ENCODE data around the gene APOBEC3G. TPM values are rescaled to one million over a fixed set of nuclear protein-coding genes. Genes with fewer than 3 reads are reported as not detected.

Gene APOBEC3G
- polyA plus RNA-seq, 4 donors: 1.3 to 8.0 (median 5.9) TPM

DNA sequence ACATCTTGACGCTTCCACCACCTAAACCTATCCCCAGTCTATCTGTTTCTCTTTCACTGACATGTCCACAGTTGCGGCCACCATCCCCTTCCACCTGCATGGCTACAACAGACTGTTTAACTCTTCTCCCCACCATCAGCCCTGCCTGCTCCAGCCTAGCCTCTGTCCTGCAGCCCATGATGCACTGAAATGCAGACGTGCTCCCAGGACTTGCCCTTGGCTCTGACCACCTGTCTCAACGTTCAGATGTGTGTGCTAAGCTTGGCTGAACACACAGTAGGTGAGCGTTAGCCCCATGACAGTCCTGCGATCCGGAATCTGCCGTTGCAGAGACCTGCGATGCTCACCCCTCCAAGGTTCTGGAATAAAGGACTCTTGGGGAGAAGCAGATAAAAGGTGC is 52.7 kb downstream of the APOBEC3G start:
- DNase-seq: no peak

DNA sequence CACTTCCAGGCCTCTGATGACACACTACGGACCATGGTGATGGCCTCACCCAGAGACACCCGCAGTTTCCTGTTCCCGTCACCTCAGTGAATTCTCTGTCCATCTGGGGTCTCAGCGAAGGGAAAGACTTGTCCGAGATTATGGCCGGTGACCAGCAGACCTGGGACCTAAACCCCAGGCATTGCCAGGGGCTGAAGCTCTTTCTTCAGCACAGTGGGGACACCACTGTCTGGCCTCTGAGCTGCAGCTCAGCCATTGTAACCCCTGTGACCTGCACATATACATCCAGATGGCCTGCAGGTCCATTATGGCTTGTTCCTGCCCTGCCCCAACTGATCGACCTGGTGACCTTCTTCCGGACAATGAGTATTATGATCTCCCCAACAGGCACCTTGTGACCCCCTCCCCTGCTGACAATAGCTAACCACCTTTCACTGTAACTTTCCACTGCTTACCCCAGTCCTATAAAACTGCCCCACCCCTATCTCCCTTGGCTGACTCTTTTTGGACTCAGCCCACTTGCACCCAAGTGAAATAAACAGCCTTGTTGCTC is 53.2 kb downstream of the APOBEC3G start:
- no peaks in the 10 kb centered on the region for H3K27me3 ChIP-seq (ENCODE audit: control insufficient read depth in 3 of 3, insufficient read depth in 3 of 3, low read length in 3 of 3)
- FAIRE-seq: no peak
- H3K4me1 ChIP-seq (ENCODE audit: control insufficient read depth in 3 of 3, insufficient read depth in 2 of 3, low read depth in 1 of 3, low read length in 2 of 3): peaks cover 0 to 25% (median 4%) of the 10 kb centered on the region in 3 donors
- H3K36me3 ChIP-seq (ENCODE audit: control insufficient read depth in 3 of 3, insufficient read depth in 2 of 3, low read depth in 1 of 3, low read length in 3 of 3): peaks cover 0 to 37% (median 0%) of the 10 kb centered on the region in 3 donors
- H3K9me3 ChIP-seq (ENCODE audit: control insufficient read depth in 2 of 2, insufficient read depth in 1 of 2, low read depth in 1 of 2, low read length in 1 of 2): peaks cover 0 to 7% of the 10 kb centered on the region in 2 donors
- 88 to 93% (median 92%) methylated on average over 8 of the region's 8 CpGs for WGBS, 3 donors
- no peak overlapping the region for H3K27ac ChIP-seq (ENCODE audit: low read depth in 1 of 3, low read length in 2 of 3)
- no peak for DNase-seq
- no peak overlapping the region for H3K4me3 ChIP-seq (ENCODE audit: low read depth in 1 of 3, low read length in 3 of 3)

More for the DNA sequence above, 52.7 kb downstream of the APOBEC3G start:
- Histone ChIP-seq H3K27ac (ENCODE audit: low read depth in 1 of 3, low read length in 2 of 3) (peak overlapping the region in 1 of 3 donors; percentile 2), H3K27me3 (ENCODE audit: control insufficient read depth in 3 of 3, insufficient read depth in 3 of 3, low read length in 3 of 3) (no peaks in the 10 kb centered on the region), H3K36me3 (ENCODE audit: control insufficient read depth in 3 of 3, insufficient read depth in 2 of 3, low read depth in 1 of 3, low read length in 3 of 3) (peaks cover 0 to 37% (median 0%) of the 10 kb centered on the region in 3 donors), H3K4me1 (ENCODE audit: control insufficient read depth in 3 of 3, insufficient read depth in 2 of 3, low read depth in 1 of 3, low read length in 2 of 3) (peaks cover 0 to 25% (median 4%) of the 10 kb centered on the region in 3 donors), H3K9me3 (ENCODE audit: control insufficient read depth in 2 of 2, insufficient read depth in 1 of 2, low read depth in 1 of 2, low read length in 1 of 2) (peaks cover 0 to 7% of the 10 kb centered on the region in 2 donors), H3K4me3 (ENCODE audit: low read depth in 1 of 3, low read length in 3 of 3) (no peak overlapping the region)
- FAIRE-seq: no peak
- WGBS, 3 donors: 91 to 96% (median 93%) methylated on average over 9 of the region's 9 CpGs

DNA sequence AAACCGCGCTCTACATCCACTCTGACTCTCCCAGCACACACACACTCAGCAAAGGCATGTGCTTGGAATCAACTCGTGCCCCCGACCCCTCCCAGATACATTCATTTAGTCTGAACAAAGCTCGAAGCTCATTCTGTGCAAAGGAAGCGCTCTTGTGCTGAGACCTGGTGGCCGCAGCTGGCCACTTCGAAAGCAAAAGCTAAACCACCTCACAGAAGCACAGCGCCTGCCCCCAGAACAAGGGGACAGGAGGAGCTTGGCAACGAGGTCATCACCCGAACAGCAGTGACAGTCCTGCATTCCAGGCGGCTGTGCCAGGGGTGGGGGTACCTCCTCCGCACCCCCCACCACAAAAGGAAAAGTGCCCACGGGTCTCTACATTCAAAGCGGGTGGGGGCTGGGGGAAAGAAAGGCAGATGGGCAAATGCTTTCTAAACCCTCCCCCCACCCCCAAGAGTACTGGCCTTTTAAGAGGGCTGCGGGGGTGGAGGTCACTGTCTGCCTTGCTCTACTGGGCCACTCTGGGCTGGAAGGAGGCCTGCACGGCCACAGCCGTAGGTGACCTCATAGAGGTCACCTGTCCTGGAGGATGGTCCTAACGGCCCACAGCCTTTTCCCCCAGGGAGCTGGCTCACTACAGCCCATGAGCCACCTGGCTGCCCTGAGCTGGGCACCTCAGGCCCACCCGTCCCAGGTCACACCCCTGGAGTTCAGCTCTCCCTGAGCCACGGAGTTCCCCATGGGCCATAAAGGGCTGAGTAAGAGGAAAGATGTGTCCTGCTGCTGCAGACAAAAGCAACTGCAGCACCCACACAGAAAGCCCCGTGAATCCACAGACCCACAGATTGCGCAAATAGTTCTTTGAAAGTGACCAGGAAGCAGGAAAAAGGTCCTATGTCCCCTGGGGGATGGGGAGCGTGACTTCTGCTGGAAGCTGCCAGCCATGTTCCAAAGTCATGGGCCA is 54.1 kb downstream of the APOBEC3G start:
- WGBS, 3 donors: 54 to 77% (median 66%) methylated on average over 24 of the region's 24 CpGs
- Histone ChIP-seq H3K36me3 (ENCODE audit: control insufficient read depth in 3 of 3, insufficient read depth in 2 of 3, low read depth in 1 of 3, low read length in 3 of 3) (peaks cover 0 to 37% (median 0%) of the 10 kb centered on the region in 3 donors), H3K4me3 (ENCODE audit: low read depth in 1 of 3, low read length in 3 of 3) (no peak overlapping the region), H3K9me3 (ENCODE audit: control insufficient read depth in 2 of 2, insufficient read depth in 1 of 2, low read depth in 1 of 2, low read length in 1 of 2) (peaks cover 0 to 7% of the 10 kb centered on the region in 2 donors), H3K27ac (ENCODE audit: low read depth in 1 of 3, low read length in 2 of 3) (peak overlapping the region in 1 of 3 donors; percentile 35), H3K27me3 (ENCODE audit: control insufficient read depth in 3 of 3, insufficient read depth in 3 of 3, low read length in 3 of 3) (no peaks in the 10 kb centered on the region), H3K4me1 (ENCODE audit: control insufficient read depth in 3 of 3, insufficient read depth in 2 of 3, low read depth in 1 of 3, low read length in 2 of 3) (peaks cover 0 to 25% (median 4%) of the 10 kb centered on the region in 3 donors)
- FAIRE-seq (no peak), DNase-seq (no peak)

DNA sequence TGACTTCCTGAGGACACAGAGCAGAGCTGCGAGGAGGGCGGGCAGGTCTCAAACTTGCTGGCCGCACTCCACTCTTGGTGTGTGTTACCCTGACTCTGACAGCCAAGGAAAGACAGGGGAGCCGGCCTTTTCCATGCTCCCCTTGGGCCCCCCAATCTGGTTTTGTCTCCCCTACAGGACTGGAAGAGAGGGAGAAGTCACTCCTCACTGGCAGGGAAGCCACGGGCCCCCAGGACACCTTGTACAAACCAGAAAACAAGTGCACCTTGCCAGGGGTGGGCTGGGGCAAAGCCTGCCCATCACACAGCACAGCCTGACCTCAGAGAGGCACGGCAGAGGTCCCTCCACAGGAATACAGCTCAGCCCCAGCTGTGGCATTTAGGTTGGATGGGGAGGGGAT is 55.2 kb downstream of the APOBEC3G start:
- H3K36me3 ChIP-seq (ENCODE audit: control insufficient read depth in 3 of 3, insufficient read depth in 2 of 3, low read depth in 1 of 3, low read length in 3 of 3): peaks cover 0 to 37% (median 0%) of the 10 kb centered on the region in 3 donors
- no peak overlapping the region for H3K27ac ChIP-seq (ENCODE audit: low read depth in 1 of 3, low read length in 2 of 3)
- no peak overlapping the region for H3K4me3 ChIP-seq (ENCODE audit: low read depth in 1 of 3, low read length in 3 of 3)
- H3K27me3 ChIP-seq (ENCODE audit: control insufficient read depth in 3 of 3, insufficient read depth in 3 of 3, low read length in 3 of 3): no peaks in the 10 kb centered on the region
- peaks cover 0 to 7% of the 10 kb centered on the region in 2 donors for H3K9me3 ChIP-seq (ENCODE audit: control insufficient read depth in 2 of 2, insufficient read depth in 1 of 2, low read depth in 1 of 2, low read length in 1 of 2)
- DNase-seq (no peak), FAIRE-seq (no peak)
- 84 to 85% (median 84%) methylated on average over 6 of the region's 6 CpGs for WGBS, 3 donors
- H3K4me1 ChIP-seq (ENCODE audit: control insufficient read depth in 3 of 3, insufficient read depth in 2 of 3, low read depth in 1 of 3, low read length in 2 of 3): peaks cover 0 to 25% (median 4%) of the 10 kb centered on the region in 3 donors

DNA sequence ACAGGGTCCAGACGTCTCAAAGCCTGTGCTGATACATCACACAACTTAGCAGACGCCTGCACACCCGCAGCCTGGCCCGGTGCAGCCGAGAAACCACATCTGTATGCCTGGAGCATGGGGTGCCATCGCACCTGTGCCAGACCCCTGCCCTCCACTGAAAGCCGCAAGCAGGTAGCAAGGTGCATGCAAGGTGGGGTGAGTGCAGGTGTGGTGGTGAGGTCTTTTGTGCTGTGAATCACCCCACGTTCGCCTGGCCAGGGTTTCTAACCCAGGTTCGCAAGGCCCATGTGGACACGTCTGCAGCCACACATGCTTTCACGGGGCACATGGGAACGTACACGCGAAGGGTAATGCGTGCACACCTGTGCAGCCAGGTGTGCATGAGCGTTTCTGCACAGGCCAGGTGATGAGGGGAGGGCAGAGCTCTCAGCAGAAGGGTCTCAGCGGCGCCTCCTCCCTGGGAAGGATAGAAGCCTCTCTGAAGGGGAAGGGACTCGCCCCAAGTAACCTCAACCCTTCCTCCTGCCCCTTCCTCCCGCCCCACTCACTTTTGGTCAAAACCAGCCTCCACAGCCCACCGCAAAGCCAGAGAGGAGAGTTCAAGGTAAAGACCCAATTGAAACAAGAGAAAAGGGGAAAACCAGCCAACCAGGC is 55.9 kb downstream of the APOBEC3G start:
- FAIRE-seq (no peak), DNase-seq (no peak)
- Histone ChIP-seq H3K36me3 (ENCODE audit: control insufficient read depth in 3 of 3, insufficient read depth in 2 of 3, low read depth in 1 of 3, low read length in 3 of 3) (peaks cover 0 to 40% (median 0%) of the 10 kb centered on the region in 3 donors), H3K27ac (ENCODE audit: low read depth in 1 of 3, low read length in 2 of 3) (no peak overlapping the region), H3K4me3 (ENCODE audit: low read depth in 1 of 3, low read length in 3 of 3) (no peak overlapping the region), H3K9me3 (ENCODE audit: control insufficient read depth in 2 of 2, insufficient read depth in 1 of 2, low read depth in 1 of 2, low read length in 1 of 2) (peaks cover 0 to 7% of the 10 kb centered on the region in 2 donors), H3K4me1 (ENCODE audit: control insufficient read depth in 3 of 3, insufficient read depth in 2 of 3, low read depth in 1 of 3, low read length in 2 of 3) (peaks cover 0 to 25% (median 4%) of the 10 kb centered on the region in 3 donors), H3K27me3 (ENCODE audit: control insufficient read depth in 3 of 3, insufficient read depth in 3 of 3, low read length in 3 of 3) (no peaks in the 10 kb centered on the region)
- WGBS, 3 donors: 92 to 94% (median 93%) methylated on average over 20 to 22 of the region's 22 CpGs

DNA sequence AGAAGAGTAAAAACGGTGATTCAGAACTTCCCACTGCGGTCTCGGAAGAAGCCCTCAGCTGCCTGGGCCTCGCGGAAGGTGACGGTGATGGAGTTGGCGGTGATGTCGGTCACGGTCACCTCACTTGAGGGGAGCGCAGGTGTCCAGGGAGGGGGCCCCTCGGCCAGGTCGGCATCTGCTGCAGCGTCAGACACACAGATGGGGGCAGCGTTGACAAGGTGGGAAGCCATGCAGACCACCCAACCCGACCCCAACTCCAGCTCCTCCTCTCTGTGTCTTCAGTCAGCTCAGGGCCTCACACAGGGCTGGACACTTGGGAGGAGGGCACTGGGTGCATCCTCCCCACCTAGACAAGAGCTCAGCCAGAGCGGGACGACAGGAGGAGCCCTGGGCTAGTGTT is 56.8 kb downstream of the APOBEC3G start:
- H3K27ac ChIP-seq (ENCODE audit: low read depth in 1 of 3, low read length in 2 of 3): no peak overlapping the region
- H3K9me3 ChIP-seq (ENCODE audit: control insufficient read depth in 2 of 2, insufficient read depth in 1 of 2, low read depth in 1 of 2, low read length in 1 of 2): no peaks in the 10 kb centered on the region
- WGBS, 3 donors: 92 to 95% (median 92%) methylated on average over 16 to 17 of the region's 17 CpGs
- H3K36me3 ChIP-seq (ENCODE audit: control insufficient read depth in 3 of 3, insufficient read depth in 2 of 3, low read depth in 1 of 3, low read length in 3 of 3): peaks cover 0 to 45% (median 2%) of the 10 kb centered on the region in 3 donors
- H3K4me3 ChIP-seq (ENCODE audit: low read depth in 1 of 3, low read length in 3 of 3): no peak overlapping the region
- peaks cover 0 to 17% (median 0%) of the 10 kb centered on the region in 3 donors for H3K4me1 ChIP-seq (ENCODE audit: control insufficient read depth in 3 of 3, insufficient read depth in 2 of 3, low read depth in 1 of 3, low read length in 2 of 3)
- FAIRE-seq (no peak), DNase-seq (no peak)
- H3K27me3 ChIP-seq (ENCODE audit: control insufficient read depth in 3 of 3, insufficient read depth in 3 of 3, low read length in 3 of 3): no peaks in the 10 kb centered on the region

DNA sequence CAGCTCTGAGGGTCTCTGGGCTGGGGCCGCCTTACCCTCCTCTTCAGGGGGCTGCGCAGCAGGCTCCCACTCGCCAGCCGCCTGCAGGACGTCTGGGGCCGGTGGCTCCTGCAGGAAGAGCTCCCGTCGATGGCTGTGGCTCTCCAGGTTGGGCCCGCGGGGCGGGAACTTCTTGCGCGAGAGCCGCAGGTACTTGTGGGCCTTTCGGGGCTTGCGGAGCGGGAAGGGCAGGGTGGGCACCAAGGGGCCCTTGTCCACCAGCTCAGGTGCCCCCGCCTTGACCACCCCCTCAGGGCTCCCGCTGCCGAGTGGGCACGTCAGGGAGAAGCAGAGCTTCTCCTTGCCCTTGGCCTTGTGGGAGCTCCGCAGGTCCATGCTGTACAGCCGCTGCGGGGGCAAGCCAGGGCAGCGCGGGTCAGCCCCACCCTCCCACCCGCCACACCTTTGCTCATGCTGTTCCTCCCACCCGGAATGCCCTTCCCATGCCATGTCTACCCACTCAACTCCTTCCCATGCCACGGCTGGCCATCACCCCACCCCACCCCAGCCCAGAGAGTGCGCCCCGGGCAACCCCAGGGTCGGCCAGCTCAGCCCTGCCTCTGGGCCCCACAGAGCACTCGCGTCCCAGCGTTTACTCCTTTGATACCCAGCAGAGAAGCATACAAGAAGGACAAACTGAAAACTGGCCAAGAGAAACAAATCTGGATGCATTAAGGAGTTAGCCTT is 57.5 kb downstream of the APOBEC3G start:
- Histone ChIP-seq H3K36me3 (ENCODE audit: control insufficient read depth in 3 of 3, insufficient read depth in 2 of 3, low read depth in 1 of 3, low read length in 3 of 3) (peaks cover 0 to 45% (median 2%) of the 10 kb centered on the region in 3 donors), H3K4me1 (ENCODE audit: control insufficient read depth in 3 of 3, insufficient read depth in 2 of 3, low read depth in 1 of 3, low read length in 2 of 3) (peaks cover 0 to 10% (median 0%) of the 10 kb centered on the region in 3 donors), H3K27me3 (ENCODE audit: control insufficient read depth in 3 of 3, insufficient read depth in 3 of 3, low read length in 3 of 3) (no peaks in the 10 kb centered on the region), H3K4me3 (ENCODE audit: low read depth in 1 of 3, low read length in 3 of 3) (no peak overlapping the region), H3K9me3 (ENCODE audit: control insufficient read depth in 2 of 2, insufficient read depth in 1 of 2, low read depth in 1 of 2, low read length in 1 of 2) (no peaks in the 10 kb centered on the region), H3K27ac (ENCODE audit: low read depth in 1 of 3, low read length in 2 of 3) (no peak overlapping the region)
- DNase-seq (no peak), FAIRE-seq (no peak)
- WGBS, 3 donors: 93 to 94% (median 94%) methylated on average over 32 to 35 of the region's 35 CpGs
